Activated CD8-positive, alpha-beta T cell treated with anti-CD3 and anti-CD28 coated beads for 36 hours (primary cell): ENCODE measurements around the gene ZNF438. TPM values are rescaled to one million over a fixed set of nuclear protein-coding genes. Genes with fewer than 3 reads are reported as not detected.

Source experiments
- ATAC-seq: fragments of 200-7000 bp; cut with Tn5 transposase; one replicate; pipeline ENCODE4 v1.10.0; 2021; ENCODE audit warnings: mild to moderate bottlenecking, moderate library complexity
- CTCF ChIA-PET: fragments of 350-600 bp; sonication (Branson Sonifier 250); formaldehyde crosslinking; loops from one replicate; lab custom pipeline; 2021; ENCODE audit warnings: antibody characterized with exemption; lab: Charles Lee
- POLR2A ChIA-PET: fragments of 350-600 bp; sonication (Branson Sonifier 250); formaldehyde crosslinking; loops from one replicate; lab custom pipeline; 2021; ENCODE audit warnings: antibody characterized with exemption; lab: Charles Lee
- DNase-seq: peaks from one replicate; pipeline ENCODE4 v3.0.0-alpha.2; 2020
- H3K27ac Mint-ChIP-seq: one replicate; pipeline ENCODE4 v1.8.0; 2021; ENCODE audit warnings: mild to moderate bottlenecking, mixed read lengths
- H3K27me3 Mint-ChIP-seq: one replicate; pipeline ENCODE4 v1.8.0; 2021; ENCODE audit warnings: mixed read lengths
- H3K36me3 Mint-ChIP-seq: one replicate; pipeline ENCODE4 v1.8.0; 2021; ENCODE audit warnings: low read depth, mixed read lengths
- H3K4me1 Mint-ChIP-seq: one replicate; pipeline ENCODE4 v1.8.0; 2021; ENCODE audit warnings: low read depth, mixed read lengths
- H3K4me3 Mint-ChIP-seq: one replicate; pipeline ENCODE4 v1.8.0; 2021; ENCODE audit warnings: mild to moderate bottlenecking, moderate library complexity, mixed read lengths
- H3K9me3 Mint-ChIP-seq: one replicate; pipeline ENCODE4 v1.8.0; 2021; ENCODE audit warnings: mixed read lengths
- CTCF ChIP-seq: fragments of 200-600 bp; IDR thresholded peaks from one replicate; pipeline ENCODE4 v1.8.0; 2022; ENCODE audit warnings: antibody characterized with exemption, mild to moderate bottlenecking
- intact Hi-C: fragments of 100-400 bp; cut with micrococcal nuclease; formaldehyde crosslinking; loops from one replicate; pipeline ENCODE4 v1.10.0; 2022
- total RNA-seq, 2 experiments: library from RNA; stranded (reverse); gene quantifications; one replicate each; pipeline ENCODE4 v1.2.3, GENCODE V29; 2021

The ZNF438 gene
- total RNA-seq, 2 experiments from 2014 or later: 3.0 to 3.9 TPM

DNA sequence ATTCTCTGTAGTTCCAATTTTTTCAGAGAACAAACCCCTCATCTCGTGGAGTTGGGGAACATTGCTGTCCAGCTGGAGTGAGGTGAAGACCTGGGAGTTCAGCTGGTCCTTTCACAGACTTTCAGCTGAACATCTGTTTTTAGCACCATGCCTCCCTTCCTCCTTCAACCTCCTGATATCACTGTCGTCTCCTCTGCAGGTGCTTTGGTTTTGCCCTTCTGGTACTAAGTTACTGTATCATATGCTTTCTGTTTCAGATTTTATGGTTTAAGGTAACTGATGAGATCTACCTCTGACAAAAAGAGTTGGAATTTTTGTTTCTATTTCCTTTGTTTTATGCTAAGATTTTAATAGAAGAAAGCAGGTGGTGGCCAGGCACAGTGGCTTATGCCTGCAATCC lies 102.9 kb downstream of the ZNF438 start:
- no peaks in the 10 kb centered on the region for H3K27me3 Mint-ChIP-seq
- no peak for TF ChIP-seq CTCF
- H3K36me3 Mint-ChIP-seq: peaks cover 19% of the 10 kb centered on the region
- ChIA-PET POLR2A (no interaction called here), CTCF (interaction anchor here (1.0 kb wide), 1 partner anchor 9 kb away, joined by 3 read pairs; no protein-coding TSS in a partner anchor)
- H3K4me3 Mint-ChIP-seq: peak overlapping the region; percentile 63
- ATAC-seq (peak; percentile 30), DNase-seq (no peak)
- peak overlapping the region; percentile 47 for H3K27ac Mint-ChIP-seq
- peaks cover 16% of the 10 kb centered on the region for H3K9me3 Mint-ChIP-seq
- intact Hi-C loops: no loop called here
- peaks cover 10% of the 10 kb centered on the region for H3K4me1 Mint-ChIP-seq

DNA sequence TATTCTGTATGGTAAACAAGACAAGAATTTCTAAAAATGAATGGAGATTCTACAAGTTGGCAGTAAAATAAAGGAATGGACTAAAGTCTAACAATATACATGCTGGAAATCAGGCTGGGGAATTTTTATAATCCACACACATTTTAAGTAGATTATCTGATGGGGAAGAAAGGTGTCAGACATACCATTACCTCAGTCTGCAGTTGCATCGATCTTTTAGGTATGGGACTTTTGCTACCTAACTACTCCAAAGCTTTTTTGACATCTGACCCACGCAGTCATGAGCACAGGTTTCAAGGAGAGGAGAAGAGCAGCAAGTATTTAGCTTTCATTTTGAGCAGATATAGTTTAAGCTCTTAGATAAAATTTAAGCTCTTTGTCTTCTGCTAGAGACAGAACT lies 113.0 kb downstream of the ZNF438 start:
- no peak for TF ChIP-seq CTCF
- POLR2A ChIA-PET: no interaction called here
- peaks cover 1% of the 10 kb centered on the region for H3K36me3 Mint-ChIP-seq
- CTCF ChIA-PET: no interaction called here
- no peaks in the 10 kb centered on the region for H3K9me3 Mint-ChIP-seq
- intact Hi-C loops: no loop called here
- no peak overlapping the region for H3K27ac Mint-ChIP-seq
- no peak overlapping the region for H3K4me3 Mint-ChIP-seq
- ATAC-seq: no peak
- H3K27me3 Mint-ChIP-seq: no peaks in the 10 kb centered on the region
- H3K4me1 Mint-ChIP-seq: no peaks in the 10 kb centered on the region
- DNase-seq: no peak

GRCh38 chr10:30917789-30918188 lies 113.9 kb downstream of the ZNF438 start:
- Mint-ChIP-seq H3K4me3 (no peak overlapping the region), H3K4me1 (no peaks in the 10 kb centered on the region), H3K27ac (no peak overlapping the region), H3K36me3 (peaks cover 1% of the 10 kb centered on the region), H3K27me3 (no peaks in the 10 kb centered on the region), H3K9me3 (no peaks in the 10 kb centered on the region)
- ATAC-seq: no peak
- no peak for DNase-seq
- TF ChIP-seq CTCF: no peak
- ChIA-PET POLR2A (no interaction called here), CTCF (interaction anchor here (1.0 kb wide), 1 partner anchor 9 kb away, joined by 3 read pairs; no protein-coding TSS in a partner anchor)
- intact Hi-C loops: no loop called here

- ATAC-seq (no peak), DNase-seq (no peak)
- H3K4me3 Mint-ChIP-seq: no peak overlapping the region
- intact Hi-C loops: no loop called here
- POLR2A ChIA-PET: no interaction called here
- H3K4me1 Mint-ChIP-seq: no peaks in the 10 kb centered on the region
- H3K9me3 Mint-ChIP-seq: no peaks in the 10 kb centered on the region
- CTCF ChIA-PET: no interaction called here
- no peak for TF ChIP-seq CTCF
- H3K36me3 Mint-ChIP-seq: peaks cover 1% of the 10 kb centered on the region
- no peak overlapping the region for H3K27ac Mint-ChIP-seq
- no peaks in the 10 kb centered on the region for H3K27me3 Mint-ChIP-seq
Measured at GRCh38 chr10:30917067-30917466, 114.6 kb downstream of the ZNF438 start.

DNA sequence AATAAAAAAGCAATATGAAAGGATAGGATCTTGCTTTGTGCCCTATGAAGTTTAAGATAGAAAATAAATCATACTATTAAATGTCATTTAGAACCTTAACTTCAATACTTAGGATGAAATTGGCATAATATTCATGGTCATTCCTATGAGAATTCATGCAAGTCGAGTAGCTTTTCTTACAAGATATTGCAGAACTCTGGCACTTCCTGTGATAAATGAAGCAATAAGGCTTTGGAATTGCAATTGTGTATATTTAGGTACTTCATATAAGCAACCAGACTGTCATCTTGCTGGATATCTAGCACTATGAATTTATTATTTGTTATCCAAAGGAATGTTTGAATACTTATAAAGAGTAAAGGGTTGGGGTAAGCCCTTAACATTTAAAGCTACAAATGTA lies 116.5 kb downstream of the ZNF438 start:
- DNase-seq (no peak), ATAC-seq (no peak)
- H3K9me3 Mint-ChIP-seq: no peaks in the 10 kb centered on the region
- H3K4me1 Mint-ChIP-seq: no peaks in the 10 kb centered on the region
- no peak overlapping the region for H3K27ac Mint-ChIP-seq
- TF ChIP-seq CTCF: no peak
- H3K4me3 Mint-ChIP-seq: no peak overlapping the region
- ChIA-PET POLR2A (interaction anchor here (0.7 kb wide), 1 partner anchor 66 kb away, joined by 3 read pairs; no protein-coding TSS in a partner anchor), CTCF (no interaction called here)
- intact Hi-C loops: no loop called here
- H3K36me3 Mint-ChIP-seq: no peaks in the 10 kb centered on the region
- no peaks in the 10 kb centered on the region for H3K27me3 Mint-ChIP-seq
